HG03097 (cell line): ENCODE data around the gene SERPIND1.

ENCODE experiments used
- ATAC-seq: cut with Tn5 transposase; IDR thresholded peaks from one replicate; pipeline ENCODE4 v1.9.1; 2021; ENCODE audit not compliant: unreplicated experiment, low FRiP score

Gene SERPIND1

GRCh38 chr22:20771918-20772625 lies 1.8 kb upstream of the SERPIND1 start:
- ATAC-seq: no peak

- no peak for ATAC-seq
These were observed 969 bp downstream of the SERPIND1 start for GRCh38 chr22:20774882-20775281.

- ATAC-seq: no peak
These were observed 1.5 kb downstream of the SERPIND1 start for GRCh38 chr22:20775342-20775895.

GRCh38 chr22:20776624-20777405 lies 2.9 kb downstream of the SERPIND1 start:
- ATAC-seq: no peak

- no peak for ATAC-seq
These were observed 3.7 kb downstream of the SERPIND1 start for GRCh38 chr22:20777420-20778177.

- ATAC-seq: no peak
These were observed 5.3 kb downstream of the SERPIND1 start for GRCh38 chr22:20779014-20779817.

GRCh38 chr22:20779818-20780158 lies 5.9 kb downstream of the SERPIND1 start:
- no peak for ATAC-seq

GRCh38 chr22:20781272-20781990 lies 7.5 kb downstream of the SERPIND1 start:
- ATAC-seq: no peak

- ATAC-seq: no peak
These were observed 8.2 kb downstream of the SERPIND1 start for GRCh38 chr22:20782083-20782482.

- no peak for ATAC-seq
These were observed 8.8 kb downstream of the SERPIND1 start for GRCh38 chr22:20782596-20783299.

GRCh38 chr22:20783300-20783673 lies 9.4 kb downstream of the SERPIND1 start:
- ATAC-seq: no peak

- no peak for ATAC-seq
These were observed 10.2 kb downstream of the SERPIND1 start for GRCh38 chr22:20783844-20784723.

GRCh38 chr22:20785415-20785814 lies 11.5 kb downstream of the SERPIND1 start:
- ATAC-seq: no peak

- no peak for ATAC-seq
These were observed 12.1 kb downstream of the SERPIND1 start for GRCh38 chr22:20786048-20786447.

- ATAC-seq: no peak
These were observed 12.6 kb downstream of the SERPIND1 start for GRCh38 chr22:20786536-20786979.

GRCh38 chr22:20787223-20787622 lies 13.3 kb downstream of the SERPIND1 start:
- no peak for ATAC-seq

GRCh38 chr22:20787746-20788626 lies 14.1 kb downstream of the SERPIND1 start:
- ATAC-seq: no peak
